Stimulated activated CD4-positive, alpha-beta T cell treated with anti-CD3 and anti-CD28 coated beads, Interleukin-2, amount 100 ng/mL, for 4 hours (primary cell): ENCODE results near the gene CDH6.

Experiments used
- DNase-seq: peaks from one replicate; pipeline ENCODE4 v3.0.0-alpha.2; 2020; ENCODE audit warnings: low read depth

CDH6 gene

DNA sequence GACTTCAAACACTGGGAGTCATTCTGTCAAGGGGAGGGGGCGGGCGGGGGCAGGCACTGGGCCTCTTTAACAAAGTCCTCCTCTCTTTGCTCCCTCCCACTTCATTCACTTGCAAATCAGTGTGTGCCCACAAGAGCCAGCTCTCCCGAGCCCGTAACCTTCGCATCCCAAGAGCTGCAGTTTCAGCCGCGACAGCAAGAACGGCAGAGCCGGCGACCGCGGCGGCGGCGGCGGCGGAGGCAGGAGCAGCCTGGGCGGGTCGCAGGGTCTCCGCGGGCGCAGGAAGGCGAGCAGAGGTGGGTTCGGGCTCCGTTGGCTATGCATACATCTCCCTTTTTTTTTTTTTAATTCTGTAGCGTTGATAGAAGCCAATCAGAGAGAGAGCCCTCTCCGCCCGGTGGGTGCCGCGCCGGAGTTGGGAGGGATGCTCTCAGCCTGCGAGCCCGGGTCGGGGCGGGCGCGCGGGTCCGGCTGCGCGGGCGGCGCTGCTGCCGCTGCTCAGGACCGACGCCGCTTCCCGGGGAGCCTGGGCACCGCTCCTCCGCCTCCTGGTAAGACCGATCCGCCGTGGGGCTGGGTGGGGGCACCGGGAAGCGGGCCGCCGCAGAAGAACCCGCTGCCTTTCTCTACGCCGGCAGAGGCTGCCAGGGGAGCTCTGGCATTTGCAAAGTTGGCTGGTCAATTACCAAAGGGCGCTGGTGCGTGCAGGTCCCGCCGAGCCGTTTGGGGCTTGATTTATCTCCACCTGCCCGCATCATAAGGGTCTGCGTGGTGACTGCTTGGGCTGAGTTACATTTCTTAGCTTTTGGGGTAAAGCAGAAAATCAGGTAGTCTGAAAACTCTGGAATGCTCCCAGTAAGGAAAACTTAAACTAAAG is at the start of gene CDH6:
Gene CDH6, plus strand, starts transcription at position 96 of the 877 bp plus-strand sequence. CDS start 73,788 bp downstream, outside the sequence.
- DNase-seq = no peak

DNA sequence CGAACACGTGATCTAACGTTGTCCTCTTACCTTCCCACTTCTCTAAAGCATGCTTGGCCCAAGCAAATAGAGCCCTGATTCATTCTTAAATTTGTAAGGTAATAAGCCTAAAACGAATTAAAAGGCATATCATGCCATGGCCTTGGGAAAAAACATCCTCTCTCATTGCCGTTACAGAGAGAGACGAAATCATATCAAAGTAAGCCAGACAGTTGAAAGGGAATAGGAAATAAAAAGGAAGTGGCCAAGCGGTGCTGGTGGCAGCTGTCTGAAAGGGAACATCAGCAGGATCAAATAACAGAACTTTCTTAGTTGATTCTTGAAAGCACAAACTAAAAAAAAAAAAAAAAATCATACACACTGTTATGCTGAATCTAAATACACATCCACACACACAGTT is 49.1 kb upstream of the CDH6 start:
- DNase-seq = no peak

DNA sequence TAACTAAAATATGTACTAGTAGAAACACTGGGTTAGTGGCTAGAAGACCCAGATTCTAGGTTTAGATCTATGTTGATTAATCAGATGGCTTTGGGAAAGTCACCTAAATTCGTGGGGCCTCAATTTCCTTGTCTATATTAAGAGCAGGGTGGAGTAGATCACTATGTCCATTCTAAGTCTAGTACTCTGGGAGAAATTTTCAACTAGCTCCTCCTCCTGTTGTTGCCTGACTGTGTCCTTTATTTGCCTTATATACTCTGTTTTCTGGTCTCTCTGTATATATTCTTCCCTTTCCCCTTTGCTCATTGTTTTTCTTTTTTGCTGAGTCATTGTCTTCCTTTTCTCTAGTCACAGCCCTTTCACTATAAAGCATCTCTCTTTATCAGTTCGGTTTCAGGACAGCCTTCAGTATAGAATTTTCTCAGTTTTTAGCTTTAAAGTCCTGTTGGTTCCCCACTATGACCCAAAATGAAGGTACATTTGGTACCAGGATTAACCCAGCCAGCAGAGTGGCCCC is 44.5 kb upstream of the CDH6 start:
- DNase-seq = no peak

DNA sequence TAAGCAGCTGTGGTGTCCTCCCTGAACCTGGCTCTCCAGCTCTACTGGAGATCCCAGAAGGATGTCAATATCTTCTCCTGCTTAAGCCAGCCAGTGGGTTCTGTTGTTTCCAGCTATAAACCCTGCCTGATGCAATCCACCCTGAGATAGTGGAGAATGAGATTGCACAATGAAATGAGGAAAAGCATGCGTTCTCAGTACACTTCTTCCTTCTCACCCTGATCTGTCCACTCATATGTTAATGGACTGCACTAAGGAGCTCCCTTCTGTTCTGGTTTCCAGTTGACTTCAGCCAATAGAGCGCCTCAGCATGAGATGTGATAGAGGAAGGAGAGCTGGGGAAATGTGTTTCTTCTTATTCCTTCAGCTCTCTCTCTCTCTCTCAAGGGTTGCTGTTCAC is 40.0 kb upstream of the CDH6 start:
- DNase-seq = no peak

GRCh38 chr5:31156631-31157160 is 36.8 kb upstream of the CDH6 start:
- no peak for DNase-seq

DNA sequence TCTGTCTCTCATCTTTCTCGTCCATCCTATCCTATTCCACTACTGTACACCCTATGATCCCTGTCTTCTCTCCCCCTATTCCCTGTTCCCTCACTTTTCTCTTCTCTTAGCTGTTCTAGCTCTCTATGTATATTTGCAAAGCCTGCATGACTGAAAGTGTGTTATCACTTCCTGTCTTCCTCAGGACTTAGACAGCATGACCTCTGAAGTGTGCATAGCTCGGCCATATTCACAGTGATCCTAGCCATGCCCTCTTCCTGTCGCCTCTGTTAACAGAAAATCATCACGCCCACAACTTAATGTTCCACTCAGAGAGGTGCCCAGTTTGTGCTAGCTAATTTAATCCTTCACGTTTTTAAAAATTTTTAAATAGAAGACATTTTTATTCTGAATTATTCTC is 35.8 kb upstream of the CDH6 start:
- DNase-seq = no peak

DNA sequence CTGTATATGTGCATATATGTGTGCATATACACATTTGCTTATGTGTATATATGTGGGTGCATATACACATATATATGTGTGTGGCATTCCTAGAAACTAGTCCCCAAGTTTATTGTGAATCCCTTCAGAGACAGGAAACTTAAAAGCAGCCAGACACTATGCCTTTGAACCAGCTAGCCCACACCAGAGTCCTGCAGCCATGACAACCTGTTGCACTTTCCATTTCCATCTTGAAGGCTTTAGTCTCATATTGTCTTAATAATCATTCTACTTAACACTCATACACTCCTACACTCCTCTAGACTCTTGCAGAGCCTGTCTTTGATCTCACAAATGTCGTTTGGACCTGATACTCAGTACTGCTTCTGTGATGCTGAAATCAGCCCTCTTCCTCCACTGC is 34.8 kb upstream of the CDH6 start:
- DNase-seq = no peak

GRCh38 chr5:31161781-31162181 is 31.7 kb upstream of the CDH6 start:
- DNase-seq = no peak

DNA sequence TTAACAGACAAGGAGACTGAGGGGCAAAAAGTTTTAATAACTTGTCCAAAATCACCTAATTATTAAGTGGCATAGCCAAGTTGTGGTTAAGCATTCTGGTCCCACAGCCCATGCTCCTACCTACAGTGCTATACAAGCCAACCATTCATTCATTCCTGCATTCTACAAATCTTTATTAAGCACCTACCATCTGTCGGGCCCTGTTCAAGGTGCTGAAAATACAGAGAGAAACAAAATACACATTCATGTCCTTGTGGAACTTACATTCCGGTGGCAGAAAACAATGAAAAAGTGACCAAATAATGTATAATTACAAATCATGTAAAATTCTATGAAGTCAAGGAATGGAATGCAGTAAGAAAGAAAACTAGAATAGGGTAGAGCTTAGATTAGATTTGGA is 27.8 kb upstream of the CDH6 start:
- DNase-seq = no peak

DNA sequence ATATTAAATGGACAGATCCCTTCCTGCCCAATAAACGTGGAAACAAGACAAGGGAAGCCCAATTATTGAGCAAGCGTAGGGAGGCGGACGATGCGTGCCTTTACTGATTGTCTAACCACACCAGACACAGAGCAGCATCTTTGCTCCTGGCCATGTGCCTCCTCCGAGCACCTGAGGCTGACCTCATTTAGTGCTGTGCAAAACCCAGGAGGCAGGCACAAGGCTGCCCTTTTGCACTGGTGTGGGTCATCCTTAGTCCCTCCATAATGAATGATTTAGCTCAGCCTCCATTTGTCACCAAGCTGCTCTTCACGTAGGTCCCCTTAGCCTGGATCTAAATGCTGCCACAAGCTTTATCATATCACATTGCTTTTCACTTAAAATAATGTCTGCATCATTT is 24.1 kb upstream of the CDH6 start:
- no peak for DNase-seq

- DNase-seq = no peak
These were observed 20.6 kb upstream of the CDH6 start for GRCh38 chr5:31172881-31173280.

- no peak for DNase-seq
These were observed 19.9 kb upstream of the CDH6 start for GRCh38 chr5:31173614-31174013.

GRCh38 chr5:31181376-31181987 is 12.0 kb upstream of the CDH6 start:
- DNase-seq = no peak

- DNase-seq = no peak
These were observed 11.3 kb upstream of the CDH6 start for GRCh38 chr5:31182136-31182535.

GRCh38 chr5:31185951-31186350 is 7.5 kb upstream of the CDH6 start:
- DNase-seq = no peak

GRCh38 chr5:31186672-31187267 is 6.7 kb upstream of the CDH6 start:
- no peak for DNase-seq

DNA sequence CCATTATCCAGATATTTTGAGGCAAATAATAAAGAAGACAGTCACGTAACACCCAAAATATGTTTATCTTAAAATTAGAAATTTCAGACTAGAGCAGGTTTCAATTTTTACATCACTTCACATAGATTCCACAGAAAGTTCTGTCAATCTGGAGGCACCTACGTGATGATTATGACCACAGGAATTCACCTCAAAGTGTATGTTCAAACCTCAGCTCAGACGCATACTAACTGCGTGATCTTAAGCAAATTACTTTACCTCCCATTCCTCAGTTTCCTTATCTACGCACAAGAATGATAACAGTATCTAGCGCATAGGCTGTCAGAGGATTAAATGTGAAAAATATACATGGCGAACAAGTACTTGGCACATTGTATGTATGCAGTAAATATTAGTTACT is 5.9 kb upstream of the CDH6 start:
- no peak for DNase-seq

- DNase-seq = no peak
These were observed 1.0 kb upstream of the CDH6 start for GRCh38 chr5:31192442-31192841.

GRCh38 chr5:31193116-31193515 is 370 bp upstream of the CDH6 start:
- no peak for DNase-seq

DNA sequence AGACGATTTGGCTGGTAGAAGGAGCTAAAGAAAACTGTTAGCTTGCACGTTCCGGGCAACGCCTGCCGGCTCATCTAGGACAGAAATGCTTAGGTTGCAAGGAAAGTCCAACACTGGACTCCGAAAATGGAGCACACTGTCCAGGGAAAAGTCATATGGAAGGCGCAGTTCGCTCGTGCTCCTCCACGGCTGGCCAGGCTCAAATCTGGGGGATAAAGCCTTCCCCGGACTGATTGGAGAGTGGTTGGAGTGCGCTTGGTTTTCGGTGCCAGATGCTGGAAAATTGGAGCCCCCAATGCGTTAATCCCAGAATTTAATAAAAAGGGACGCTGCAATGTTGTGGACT is 955 bp downstream of the CDH6 start:
- DNase-seq = no peak

GRCh38 chr5:31194892-31195555 is 1.5 kb downstream of the CDH6 start:
- DNase-seq = no peak

DNA sequence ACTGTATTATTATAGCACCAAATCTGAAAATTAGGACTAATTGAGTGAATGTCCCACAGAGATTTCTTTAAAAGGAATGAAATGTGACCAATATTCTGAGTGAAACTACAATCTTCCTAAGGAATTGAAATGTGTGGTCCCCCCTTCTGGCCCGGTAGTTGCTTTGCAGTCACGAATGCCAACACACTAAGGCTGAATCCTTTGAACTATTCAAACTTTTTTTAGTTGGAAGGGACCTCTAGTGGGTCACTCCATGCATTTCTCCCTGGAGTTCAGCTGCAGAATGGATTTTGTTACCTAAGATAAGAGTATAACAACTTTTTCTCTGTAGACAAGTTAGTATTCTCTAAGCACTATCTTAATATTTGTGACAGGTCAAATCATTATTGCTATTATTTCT is 2.8 kb downstream of the CDH6 start:
- no peak for DNase-seq
